HepG2 (cell line): Measurements from ENCODE around the gene PARK7. TPM values are rescaled to one million over a fixed set of nuclear protein-coding genes. Genes with fewer than 3 reads are reported as not detected.
A peak's percentile ranks its signal among the peaks of the same experiment; 100 is the strongest.

Source experiments
- ATAC-seq: fragments of 200-7000 bp; cut with Tn5 transposase; 3 replicates; pipeline ENCODE4 v1.9.1; 2020; ENCODE audit warnings: mild to moderate bottlenecking, moderate library complexity
- BruUV-seq: library from RNA; stranded (reverse); fragments of 400-500 nt; replicated peaks from 2 replicates; lab custom pipeline; 2021; lab: Mats Ljungman, UMichigan
- CTCF ChIA-PET: fragments of 300-600 bp; formaldehyde crosslinking; extraction: SDS; loops from one replicate; lab custom pipeline; 2021; ENCODE audit warnings: low total read pairs, inconsistent platforms, low intra/inter-chr PET ratio; lab: Yijun Ruan, JAX
- POLR2A ChIA-PET: fragments of 350-600 bp; sonication (Branson Sonifier 250); formaldehyde crosslinking; loops from one replicate; lab custom pipeline; 2020; ENCODE audit warnings: antibody characterized with exemption, inconsistent platforms; lab: Yijun Ruan, JAX
- DNase-seq: peaks from one replicate; pipeline ENCODE4 v3.0.0-alpha.2; 2015; ENCODE audit warnings: low spot score
- FAIRE-seq: peaks from 3 replicates; lab custom pipeline; 2011; peaks lifted over from hg19 to GRCh38; lab: Jason Lieb, UNC
- H2AFZ ChIP-seq: one replicate; pipeline ENCODE4 v1.6.1; 2011; ENCODE audit warnings: low read length, inconsistent platforms
- H3K27ac ChIP-seq: fragments of 300-600 bp; 3 replicates; pipeline ENCODE4 v1.8.0; 2011; ENCODE audit warnings: mixed run types, mild to moderate bottlenecking, mixed read lengths, low read length, inconsistent platforms; ENCODE audit not compliant: insufficient read depth; ENCODE audit errors: extremely low read length
- H3K27me3 ChIP-seq, 2 experiments: fragments of 200-600 bp in 1 of 2; 2 replicates in 1 of 2; 3 replicates in 1 of 2; pipeline versions ENCODE4 v1.6.0 to v1.8.0; 2011; ENCODE audit warnings: low read length in 2 of 2, mild to moderate bottlenecking in 2 of 2, moderate library complexity in 2 of 2, inconsistent platforms in 1 of 2; ENCODE audit not compliant: insufficient read depth in 2 of 2, control insufficient read depth in 1 of 2
- H3K36me3 ChIP-seq, 2 experiments: fragments of 200-600 bp in 1 of 2; replicated peaks in 1 of 2; 2 replicates in 1 of 2; 3 replicates in 1 of 2; pipeline versions ENCODE4 v1.5.1 to v1.8.0; 2011; ENCODE audit warnings: low read length in 2 of 2, inconsistent platforms in 1 of 2; ENCODE audit not compliant: insufficient read depth in 2 of 2, control insufficient read depth in 1 of 2
- H3K4me1 ChIP-seq: 2 replicates; pipeline ENCODE4 v1.5.1; 2012; ENCODE audit warnings: low read length, inconsistent platforms; ENCODE audit not compliant: insufficient read depth
- H3K4me2 ChIP-seq: 2 replicates; pipeline ENCODE4 v1.6.0; 2011; ENCODE audit warnings: low read depth, low read length, inconsistent platforms
- H3K4me3 ChIP-seq, 3 experiments: fragments of 200-600 bp in 1 of 3; sonication (generic), shearing (Covaris generic) in 1 of 3; replicated peaks in 1 of 3; 2 replicates each; pipeline ENCODE4 v1.5.1; 2011 to 2016; ENCODE audit warnings: low read length in 3 of 3, inconsistent platforms in 2 of 3, low read depth in 2 of 3, mild to moderate bottlenecking in 2 of 3, control low read depth in 1 of 3, mixed read lengths in 1 of 3; ENCODE audit not compliant: insufficient read depth in 1 of 3
- H3K79me2 ChIP-seq: one replicate; pipeline ENCODE4 v1.6.1; 2011; ENCODE audit warnings: low read length, inconsistent platforms; ENCODE audit not compliant: insufficient read depth
- H3K9ac ChIP-seq: 2 replicates; pipeline ENCODE4 v1.6.0; 2011; ENCODE audit warnings: mild to moderate bottlenecking, low read depth, low read length, inconsistent platforms; ENCODE audit not compliant: insufficient read depth
- H3K9me3 ChIP-seq: 2 replicates; pipeline ENCODE4 v1.5.1; 2012; ENCODE audit warnings: mild to moderate bottlenecking, low read length
- H4K20me1 ChIP-seq: 2 replicates; pipeline ENCODE4 v1.6.0; 2011; ENCODE audit warnings: inconsistent platforms, mild to moderate bottlenecking, low read length, moderate library complexity; ENCODE audit not compliant: insufficient read depth
- GRHL1 ChIP-seq: sonication (generic); formaldehyde crosslinking; conservative IDR thresholded peaks from 2 replicates; pipeline ENCODE4 v1.8.0; 2022; ENCODE audit warnings: missing genetic modification reagents
- MAX ChIP-seq: IDR thresholded peaks from 2 replicates; pipeline ENCODE4 v1.6.1; 2012; ENCODE audit warnings: inconsistent platforms
- SMARCE1 ChIP-seq: fragments of 450-650 bp; IDR thresholded peaks from 2 replicates; pipeline ENCODE4 v1.6.1; 2017; ENCODE audit warnings: borderline replicate concordance
- ZC3H4 ChIP-seq: sonication (generic); formaldehyde crosslinking; IDR thresholded peaks from 2 replicates; pipeline ENCODE4 v1.4.0; 2020; ENCODE audit warnings: missing genetic modification reagents, borderline replicate concordance
- ZNF350 ChIP-seq: sonication (generic); formaldehyde crosslinking; IDR thresholded peaks from 2 replicates; pipeline ENCODE4 v1.4.0; 2020; ENCODE audit warnings: mild to moderate bottlenecking, low read depth, missing genetic modification reagents, borderline replicate concordance
- WGBS: methylation state at CpG from one replicate; pipeline ENCODE4 v1.1.6; 2017; ENCODE audit warnings: low lambda C conversion rate; 5-methylcytosine and 5-hydroxymethylcytosine counted together
- in situ Hi-C: cut with HindIII; loops from 2 replicates; pipeline ENCODE4 v1.10.0; 2017; ENCODE audit warnings: low pct_unique_long_range_greater_than_20kb; ENCODE audit not compliant: extremely low pct_ligation_motif_present
- intact Hi-C: fragments of 100-400 bp; cut with micrococcal nuclease; formaldehyde crosslinking; loops from one replicate; pipeline ENCODE4 v1.10.0; 2022; ENCODE audit not compliant: unreplicated experiment
- polyA plus RNA-seq, 8 experiments: library from polyadenylated mRNA; depleted of rRNA in 3 of 8; stranded (reverse) in 7 of 8; unstranded in 1 of 8; fragments of >200 nt; fragmentation: Illumina TruSeq in 4 of 8; extraction: Trizol in 4 of 8; gene quantifications; 2 replicates each; pipeline versions ENCODE4 v1.2.1 to v1.2.3, GENCODE V29; 2011 to 2016; ENCODE audit warnings: low read depth in 4 of 8, missing spikeins in 1 of 8, mixed read lengths in 1 of 8; ENCODE audit not compliant: insufficient read depth in 1 of 8
- total RNA-seq, 5 experiments: library from RNA; depleted of rRNA; stranded (reverse); fragments of >200 nt; fragmentation: Illumina TruSeq; extraction: Trizol; gene quantifications; 2 replicates each; pipeline ENCODE4 v1.2.3, GENCODE V29; 2016; ENCODE audit warnings: low read depth in 1 of 5

Gene PARK7
- total and polyA plus RNA-seq, 2 of the 13 experiments (the other 11 are each of a cell fraction or from before 2014, with no cell fraction given): 212 to 296 TPM

GRCh38 chr1:7960867-7961215 is 670 bp upstream of the PARK7 start:
- no peak for DNase-seq
- peaks cover 35% of the 10 kb centered on the region for H3K79me2 ChIP-seq

More at GRCh38 chr1:7960867-7961215, 670 bp upstream of the PARK7 start:
- Histone ChIP-seq H3K36me3 (peaks cover 5 to 20% of the 10 kb centered on the region in 2 experiments), H3K4me1 (peaks cover 46% of the 10 kb centered on the region), H3K4me3 (peak overlapping the region; percentile 77 to 88 (median 83)), H3K9ac (peak overlapping the region; percentile 89), H3K27ac (peak overlapping the region; percentile 70), H2AFZ (peak overlapping the region; percentile 48), H3K9me3 (no peaks in the 10 kb centered on the region), H3K4me2 (peak overlapping the region; percentile 74), H3K27me3 (no peaks in the 10 kb centered on the region)
- no peak for FAIRE-seq
- in situ Hi-C loops: no loop called here
- POLR2A ChIA-PET: interaction anchor here (0.6 to 2.2 kb wide), 8 partner anchors 10 to 857 kb away, joined by 3 to 15 read pairs (median 4); partner anchors contain the start of genes RERE and TNFRSF9
- intact Hi-C loops: no loop called here
- BruUV-seq: TSS peak; percentile 98
- peak; percentile 43; the same call in 2 of the 3 replicates for ATAC-seq
- TF ChIP-seq ZNF350 (no peak), SMARCE1 (no peak), MAX (no peak), GRHL1 (CRISPR knock-in tag) (no peak), ZC3H4 (no peak)
- TF ChIP-seq, all 625 proteins: peak for 0
- CTCF ChIA-PET: interaction anchor here (1.6 kb wide), 1 partner anchor 391 kb away, joined by 4 read pairs; no protein-coding TSS in a partner anchor
- H4K20me1 ChIP-seq: no peaks in the 10 kb centered on the region
- 2% methylated on average over 3 of the region's 3 CpGs for WGBS
